Mesenchymal stem cell (in vitro differentiated cells and primary cell): Measurements from ENCODE around the gene TMEM129.

Source experiments
- DNase-seq: peaks from one replicate; pipeline ENCODE4 v3.0.0-alpha.2; 2013
- H2AFZ ChIP-seq: one replicate; pipeline ENCODE4 v1.6.1; 2013; ENCODE audit warnings: low read depth, mild to moderate bottlenecking, control low read depth, inconsistent platforms, low read length, moderate library complexity
- H2AK5ac ChIP-seq: 2 replicates; pipeline ENCODE4 v1.6.1; 2013; ENCODE audit warnings: low read length, moderate library complexity, mild to moderate bottlenecking, inconsistent platforms; ENCODE audit not compliant: severe bottlenecking
- H2BK120ac ChIP-seq: one replicate; pipeline ENCODE4 v1.6.1; 2013; ENCODE audit warnings: low read depth, mild to moderate bottlenecking, inconsistent platforms, low read length, moderate library complexity
- H2BK12ac ChIP-seq, 2 experiments: one replicate each; pipeline ENCODE4 v1.6.1; 2013; ENCODE audit warnings: inconsistent platforms in 2 of 2, low read length in 2 of 2, mild to moderate bottlenecking in 2 of 2, moderate library complexity in 2 of 2, control low read depth in 1 of 2
- H2BK15ac ChIP-seq: one replicate; pipeline ENCODE4 v1.6.1; 2013; ENCODE audit warnings: mild to moderate bottlenecking, low read depth, inconsistent platforms; ENCODE audit not compliant: poor library complexity, severe bottlenecking
- H2BK5ac ChIP-seq: 2 replicates; pipeline ENCODE4 v1.6.1; 2013; ENCODE audit warnings: low read depth, mild to moderate bottlenecking, low read length, control low read depth, inconsistent platforms; ENCODE audit not compliant: poor library complexity, severe bottlenecking
- H3K14ac ChIP-seq, 2 experiments: one replicate each; pipeline ENCODE4 v1.6.1; 2013; ENCODE audit warnings: inconsistent platforms in 2 of 2, low read length in 2 of 2, control low read depth in 1 of 2, mild to moderate bottlenecking in 1 of 2, moderate library complexity in 1 of 2
- H3K18ac ChIP-seq, 2 experiments: one replicate each; pipeline ENCODE4 v1.6.1; 2013; ENCODE audit warnings: inconsistent platforms in 2 of 2, low read length in 2 of 2, control low read depth in 1 of 2, low read depth in 1 of 2, mild to moderate bottlenecking in 1 of 2
- H3K23ac ChIP-seq, 2 experiments: one replicate each; pipeline ENCODE4 v1.6.1; 2013; ENCODE audit warnings: inconsistent platforms in 2 of 2, low read length in 2 of 2, mild to moderate bottlenecking in 2 of 2, moderate library complexity in 2 of 2, control low read depth in 1 of 2
- H3K27ac ChIP-seq: 2 replicates; pipeline ENCODE4 v1.5.1; 2013; ENCODE audit warnings: mild to moderate bottlenecking, moderate library complexity, low read length, control low read depth, inconsistent platforms; ENCODE audit not compliant: poor library complexity, severe bottlenecking
- H3K27me3 ChIP-seq, 2 experiments: 2 replicates each; pipeline versions ENCODE4 v1.6.1 to v1.7.0; 2013; ENCODE audit warnings: low read length in 2 of 2, mild to moderate bottlenecking in 2 of 2, moderate library complexity in 2 of 2, control low read depth in 1 of 2, inconsistent platforms in 1 of 2; ENCODE audit not compliant: control insufficient read depth in 1 of 2, insufficient read depth in 1 of 2
- H3K36me3 ChIP-seq, 2 experiments: 2 replicates each; pipeline versions ENCODE4 v1.6.1 to v1.7.0; 2013; ENCODE audit warnings: low read length in 2 of 2, control low read depth in 1 of 2, inconsistent platforms in 1 of 2, low read depth in 1 of 2, mild to moderate bottlenecking in 1 of 2; ENCODE audit not compliant: insufficient read depth in 2 of 2, control insufficient read depth in 1 of 2
- H3K4ac ChIP-seq, 2 experiments: one replicate each; pipeline ENCODE4 v1.6.1; 2013; ENCODE audit warnings: inconsistent platforms in 2 of 2, low read length in 2 of 2, mild to moderate bottlenecking in 2 of 2, moderate library complexity in 2 of 2, control low read depth in 1 of 2, low read depth in 1 of 2
- H3K4me1 ChIP-seq: 2 replicates; pipeline ENCODE4 v1.6.1; 2013; ENCODE audit warnings: low read depth, low read length, control low read depth; ENCODE audit not compliant: control insufficient read depth, insufficient read depth
- H3K4me2 ChIP-seq: 2 replicates; pipeline ENCODE4 v1.6.1; 2013; ENCODE audit warnings: low read length, mild to moderate bottlenecking, inconsistent platforms; ENCODE audit not compliant: poor library complexity, severe bottlenecking
- H3K4me3 ChIP-seq, 2 experiments: 2 replicates each; pipeline versions ENCODE4 v1.5.1 to v1.7.0; 2013; ENCODE audit warnings: low read length in 2 of 2, mild to moderate bottlenecking in 2 of 2, control low read depth in 1 of 2, low read depth in 1 of 2; ENCODE audit not compliant: insufficient read depth in 1 of 2
- H3K79me1 ChIP-seq: replicated peaks from 2 replicates; pipeline ENCODE4 v1.6.1; 2013; ENCODE audit warnings: mild to moderate bottlenecking, control low read depth, low read length, inconsistent platforms; ENCODE audit not compliant: poor library complexity, severe bottlenecking
- H3K9ac ChIP-seq: 2 replicates; pipeline ENCODE4 v1.7.0; 2013; ENCODE audit warnings: mild to moderate bottlenecking, low read length, moderate library complexity
- H3K9me3 ChIP-seq: 2 replicates; pipeline ENCODE4 v1.7.0; 2013; ENCODE audit warnings: mild to moderate bottlenecking, low read length; ENCODE audit not compliant: control insufficient read depth
- H4K8ac ChIP-seq: one replicate; pipeline ENCODE4 v1.6.1; 2013; ENCODE audit warnings: inconsistent platforms, mild to moderate bottlenecking, low read length, moderate library complexity
- H4K91ac ChIP-seq: one replicate; pipeline ENCODE4 v1.6.1; 2013; ENCODE audit warnings: mild to moderate bottlenecking, low read length, inconsistent platforms
- WGBS: methylation state at CpG from one replicate; pipeline ENCODE4 v1.1.7; 2013; ENCODE audit warnings: mixed read lengths; 5-methylcytosine and 5-hydroxymethylcytosine counted together

TMEM129 gene

GRCh38 chr4:1768367-1769034 lies 47.4 kb upstream of the TMEM129 start:
- no peak overlapping the region for H4K91ac ChIP-seq
- H2BK5ac ChIP-seq = no peak overlapping the region
- H2BK12ac ChIP-seq = no peak overlapping the region
- no peak overlapping the region for H2AFZ ChIP-seq
- no peak for DNase-seq
- H3K4me3 ChIP-seq = no peak overlapping the region
- H2BK120ac ChIP-seq = no peak overlapping the region
- H3K9me3 ChIP-seq = no peaks in the 10 kb centered on the region
- H3K36me3 ChIP-seq = no peaks in the 10 kb centered on the region
- no peak overlapping the region for H3K4ac ChIP-seq
- peaks cover 3 to 60% of the 10 kb centered on the region in 2 experiments for H3K27me3 ChIP-seq
- H4K8ac ChIP-seq = no peak overlapping the region
- H3K18ac ChIP-seq = no peak overlapping the region
- no peak overlapping the region for H3K14ac ChIP-seq
- H3K4me2 ChIP-seq = no peak overlapping the region
- no peak overlapping the region for H3K9ac ChIP-seq
- 77% methylated on average over 23 of the region's 23 CpGs for WGBS
- peaks cover 52% of the 10 kb centered on the region for H3K4me1 ChIP-seq
- no peak overlapping the region for H2AK5ac ChIP-seq
- H2BK15ac ChIP-seq = no peak overlapping the region
- no peaks in the 10 kb centered on the region for H3K79me1 ChIP-seq
- no peak overlapping the region for H3K23ac ChIP-seq
- H3K27ac ChIP-seq = no peak overlapping the region

- Histone ChIP-seq H4K8ac (peak overlapping the region; percentile 70), H2BK15ac (no peak overlapping the region), H2BK120ac (peak overlapping the region; percentile 59), H3K14ac (no peak overlapping the region), H3K4me3 (peak overlapping the region in 1 of 2 experiments; percentile 52), H3K4me2 (peak overlapping the region; percentile 64), H2AK5ac (no peak overlapping the region), H3K18ac (no peak overlapping the region), H2BK5ac (no peak overlapping the region), H3K36me3 (no peaks in the 10 kb centered on the region), H3K9me3 (no peaks in the 10 kb centered on the region), H4K91ac (no peak overlapping the region), H3K27me3 (peaks cover 3 to 55% of the 10 kb centered on the region in 2 experiments), H3K23ac (no peak overlapping the region), H3K9ac (no peak overlapping the region), H3K27ac (no peak overlapping the region), H3K4ac (no peak overlapping the region), H3K4me1 (peaks cover 53% of the 10 kb centered on the region), H2BK12ac (no peak overlapping the region), H3K79me1 (no peaks in the 10 kb centered on the region), H2AFZ (no peak overlapping the region)
- peak; percentile 52 for DNase-seq
- WGBS = 21% methylated on average over 16 of the region's 32 CpGs
Measured at GRCh38 chr4:1767770-1768366, 46.7 kb upstream of the TMEM129 start.

- no peaks in the 10 kb centered on the region for H3K9me3 ChIP-seq
- H4K8ac ChIP-seq = peak overlapping the region; percentile 70
- no peak overlapping the region for H3K27ac ChIP-seq
- H2BK12ac ChIP-seq = no peak overlapping the region
- H3K4ac ChIP-seq = no peak overlapping the region
- WGBS = under 1% methylated on average over 48 of the region's 84 CpGs
- peaks cover 53% of the 10 kb centered on the region for H3K4me1 ChIP-seq
- peak overlapping the region in 1 of 2 experiments; percentile 52 for H3K4me3 ChIP-seq
- H3K4me2 ChIP-seq = peak overlapping the region; percentile 85
- H3K79me1 ChIP-seq = no peaks in the 10 kb centered on the region
- H2AK5ac ChIP-seq = no peak overlapping the region
- no peak overlapping the region for H2BK5ac ChIP-seq
- no peak overlapping the region for H3K9ac ChIP-seq
- no peak overlapping the region for H3K23ac ChIP-seq
- no peak overlapping the region for H3K14ac ChIP-seq
- H2AFZ ChIP-seq = no peak overlapping the region
- peak overlapping the region; percentile 76 for H2BK15ac ChIP-seq
- H4K91ac ChIP-seq = no peak overlapping the region
- H3K27me3 ChIP-seq = peaks cover 3 to 54% of the 10 kb centered on the region in 2 experiments
- no peaks in the 10 kb centered on the region for H3K36me3 ChIP-seq
- peak overlapping the region in 1 of 2 experiments; percentile 32 for H3K18ac ChIP-seq
- peak overlapping the region; percentile 59 for H2BK120ac ChIP-seq
- DNase-seq = no peak
Measured at GRCh38 chr4:1767061-1767769, 46.1 kb upstream of the TMEM129 start.
